GM12892 (cell line): ENCODE measurements around the gene AXDND1.

Experiments used
- POLR2A ChIP-seq: IDR thresholded peaks from 2 replicates; pipeline ENCODE4 v1.6.1; 2011; ENCODE audit warnings: low read depth, low read length, control low read depth
- POLR2AphosphoS5 ChIP-seq: IDR thresholded peaks from 2 replicates; pipeline ENCODE4 v1.6.1; 2011; ENCODE audit warnings: low read depth, low read length, control low read depth
- TAF1 ChIP-seq: IDR thresholded peaks from 2 replicates; pipeline ENCODE4 v1.6.1; 2011; ENCODE audit warnings: low read depth, mild to moderate bottlenecking, control low read depth, low read length, borderline replicate concordance

- TF ChIP-seq POLR2A (no peak), POLR2AphosphoS5 (no peak), TAF1 (no peak)
These were observed 24.9 kb upstream of the AXDND1 start for GRCh38 chr1:179340918-179341317.
